CD4-positive, CD25-positive, alpha-beta regulatory T cell (primary cell): Measurements from ENCODE around the gene CBFA2T2. TPM values are rescaled to one million over a fixed set of nuclear protein-coding genes. Genes with fewer than 3 reads are reported as not detected.
"Not testable (repeated sequence)": the region's sequence is repeated elsewhere in the genome, so short reads cannot be mapped to it uniquely, and the experiment has no call there.

Experiments used
- ATAC-seq, 2 donors: fragments of 150-1000 bp; cut with Tn5 transposase; one replicate each; pipeline ENCODE4 v1.10.0; 2021; ENCODE audit warnings: low read depth in 2 of 2, moderate number of reproducible peaks in 2 of 2, moderate library complexity in 1 of 2
- DNase-seq, 3 donors: peaks; one replicate each; pipeline versions ENCODE4 v3.0.0 to v3.0.0-alpha.2; 2012 to 2022; ENCODE audit warnings: mixed read lengths in 1 of 3
- H3K27ac ChIP-seq: one replicate; pipeline ENCODE4 v1.7.0; 2013; ENCODE audit warnings: mild to moderate bottlenecking, low read length; ENCODE audit not compliant: insufficient read depth, poor library complexity, severe bottlenecking
- H3K27me3 ChIP-seq: one replicate; pipeline ENCODE4 v1.7.0; 2013; ENCODE audit warnings: low read length; ENCODE audit not compliant: control insufficient read depth, insufficient read depth
- H3K36me3 ChIP-seq: one replicate; pipeline ENCODE4 v1.7.0; 2013; ENCODE audit warnings: mild to moderate bottlenecking, low read length, moderate library complexity; ENCODE audit not compliant: control insufficient read depth, insufficient read depth
- H3K4me1 ChIP-seq: 2 replicates; pipeline ENCODE4 v1.7.0; 2013; ENCODE audit warnings: mild to moderate bottlenecking, low read length; ENCODE audit not compliant: insufficient read depth, control insufficient read depth, poor library complexity, severe bottlenecking
- H3K4me3 ChIP-seq: one replicate; pipeline ENCODE4 v1.7.0; 2013; ENCODE audit warnings: low read depth, mild to moderate bottlenecking, low read length, moderate library complexity
- H3K9me3 ChIP-seq, 2 experiments: 1 replicate in 1 of 2; 2 replicates in 1 of 2; pipeline ENCODE4 v1.7.0; 2013; ENCODE audit warnings: low read length in 2 of 2, mild to moderate bottlenecking in 1 of 2, moderate library complexity in 1 of 2; ENCODE audit not compliant: control insufficient read depth in 2 of 2
- H3K27ac Mint-ChIP-seq, 3 donors: one replicate each; pipeline ENCODE4 v1.8.0; 2020 to 2022; ENCODE audit warnings: mild to moderate bottlenecking in 3 of 3, mixed read lengths in 3 of 3, moderate library complexity in 2 of 3
- H3K27me3 Mint-ChIP-seq: one replicate; pipeline ENCODE4 v1.8.0; 2022; ENCODE audit warnings: mild to moderate bottlenecking, mixed read lengths
- H3K36me3 Mint-ChIP-seq: one replicate; pipeline ENCODE4 v1.8.0; 2020; ENCODE audit warnings: mixed read lengths
- H3K4me1 Mint-ChIP-seq, 4 donors: one replicate each; pipeline ENCODE4 v1.8.0; 2020 to 2022; ENCODE audit warnings: mixed read lengths in 4 of 4, mild to moderate bottlenecking in 1 of 4
- H3K4me3 Mint-ChIP-seq, 4 donors: one replicate each; pipeline ENCODE4 v1.8.0; 2020 to 2022; ENCODE audit warnings: mild to moderate bottlenecking in 4 of 4, mixed read lengths in 4 of 4, moderate library complexity in 3 of 4
- H3K9me3 Mint-ChIP-seq, 7 donors: one replicate each; pipeline ENCODE4 v1.8.0; 2020 to 2022; ENCODE audit warnings: mixed read lengths in 7 of 7, mild to moderate bottlenecking in 3 of 7, moderate library complexity in 2 of 7
- polyA plus RNA-seq, 4 donors: library from polyadenylated mRNA; unstranded; fragments of 300-500 nt; fragmentation: Illumina TruSeq; gene quantifications; one replicate each; pipeline ENCODE4 v1.2.3, GENCODE V29; 2021
- total RNA-seq: library from RNA; stranded (reverse); gene quantifications from one replicate; pipeline ENCODE4 v1.2.3, GENCODE V29; 2022

The CBFA2T2 gene
- total and polyA plus RNA-seq, 5 donors from 2014 or later, result 11.8 to 31.0 (median 14.0) TPM

DNA sequence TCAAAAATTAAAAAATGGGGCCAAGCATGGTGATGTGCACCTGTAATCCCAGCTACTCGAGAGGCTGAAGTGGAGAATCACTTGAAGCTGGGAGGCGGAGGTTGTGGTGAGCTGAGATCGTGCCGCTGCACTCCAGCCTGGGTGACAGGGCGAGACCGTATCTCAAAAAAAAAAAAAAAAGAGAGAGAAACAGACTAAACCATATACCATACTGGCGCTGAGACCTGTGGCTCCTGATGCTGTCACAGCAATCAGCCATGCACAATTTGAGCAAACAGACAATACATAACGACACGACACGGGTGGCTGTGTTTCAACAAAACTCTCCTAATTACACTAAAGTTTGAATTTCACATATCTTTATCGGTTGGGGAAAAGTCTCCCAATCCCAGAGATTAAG is 14.9 kb upstream of the CBFA2T2 start:
- no peaks in the 10 kb centered on the region for H3K27me3 Mint-ChIP-seq
- peaks cover 0 to 2% (median 0%) of the 10 kb centered on the region in 4 donors for H3K4me1 Mint-ChIP-seq
- H3K27ac Mint-ChIP-seq, result no peak overlapping the region
- no peak overlapping the region for H3K4me3 ChIP-seq
- no peak for DNase-seq
- H3K4me1 ChIP-seq, result no peaks in the 10 kb centered on the region
- no peaks in the 10 kb centered on the region for H3K36me3 ChIP-seq
- H3K4me3 Mint-ChIP-seq, result no peak overlapping the region
- no peaks in the 10 kb centered on the region for H3K27me3 ChIP-seq
- no peaks in the 10 kb centered on the region for H3K9me3 ChIP-seq
- no peak for ATAC-seq
- no peaks in the 10 kb centered on the region for H3K36me3 Mint-ChIP-seq
- H3K9me3 Mint-ChIP-seq, result peaks cover 0 to 1% (median 0%) of the 10 kb centered on the region in 7 donors
- H3K27ac ChIP-seq, result no peak overlapping the region

DNA sequence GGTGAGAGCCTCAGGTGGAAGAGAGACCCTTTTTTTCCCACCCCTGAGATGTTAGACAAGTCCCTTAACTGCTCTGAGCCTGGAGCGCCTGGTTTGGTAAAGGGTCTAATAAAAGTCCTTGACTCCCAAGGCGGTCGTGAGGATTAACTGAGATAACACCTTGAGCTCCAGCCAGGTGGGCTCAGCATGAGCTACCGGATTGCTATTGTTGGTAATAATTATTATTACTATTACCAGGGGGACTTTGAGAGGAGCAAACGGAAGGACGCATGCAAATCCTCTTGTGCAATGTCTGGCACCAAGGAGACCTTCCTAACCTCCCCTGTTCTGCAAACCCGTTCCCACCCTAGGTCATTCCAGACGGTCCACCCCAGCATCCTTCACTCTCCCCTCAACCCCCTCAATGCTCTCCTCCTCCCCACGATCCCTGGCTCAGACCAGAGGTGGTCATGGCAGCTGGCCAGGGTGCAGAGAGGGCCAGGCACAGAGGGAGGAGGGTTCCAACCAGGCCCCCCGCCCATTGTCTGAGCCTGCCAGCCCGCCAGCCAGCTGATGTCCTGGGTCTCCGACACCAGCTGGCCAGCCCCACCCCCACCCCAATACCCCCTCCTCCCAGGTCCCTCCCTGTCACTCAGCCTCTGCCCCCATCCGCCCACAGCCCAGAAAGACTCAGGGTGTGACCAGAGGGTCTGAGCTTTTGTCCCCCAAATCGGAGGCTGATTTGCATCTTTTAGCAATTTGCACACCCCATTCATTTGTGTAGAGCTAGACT is 14.3 kb upstream of the CBFA2T2 start:
- Histone ChIP-seq H3K4me1 (no peaks in the 10 kb centered on the region), H3K27me3 (no peaks in the 10 kb centered on the region), H3K9me3 (no peaks in the 10 kb centered on the region), H3K4me3 (no peak overlapping the region), H3K36me3 (no peaks in the 10 kb centered on the region), H3K27ac (no peak overlapping the region)
- Mint-ChIP-seq H3K4me3 (no peak overlapping the region), H3K36me3 (no peaks in the 10 kb centered on the region), H3K4me1 (peaks cover 0 to 2% (median 0%) of the 10 kb centered on the region in 4 donors), H3K27ac (no peak overlapping the region), H3K9me3 (peaks cover 0 to 1% (median 0%) of the 10 kb centered on the region in 7 donors), H3K27me3 (no peaks in the 10 kb centered on the region)
- ATAC-seq (no peak), DNase-seq (no peak)

DNA sequence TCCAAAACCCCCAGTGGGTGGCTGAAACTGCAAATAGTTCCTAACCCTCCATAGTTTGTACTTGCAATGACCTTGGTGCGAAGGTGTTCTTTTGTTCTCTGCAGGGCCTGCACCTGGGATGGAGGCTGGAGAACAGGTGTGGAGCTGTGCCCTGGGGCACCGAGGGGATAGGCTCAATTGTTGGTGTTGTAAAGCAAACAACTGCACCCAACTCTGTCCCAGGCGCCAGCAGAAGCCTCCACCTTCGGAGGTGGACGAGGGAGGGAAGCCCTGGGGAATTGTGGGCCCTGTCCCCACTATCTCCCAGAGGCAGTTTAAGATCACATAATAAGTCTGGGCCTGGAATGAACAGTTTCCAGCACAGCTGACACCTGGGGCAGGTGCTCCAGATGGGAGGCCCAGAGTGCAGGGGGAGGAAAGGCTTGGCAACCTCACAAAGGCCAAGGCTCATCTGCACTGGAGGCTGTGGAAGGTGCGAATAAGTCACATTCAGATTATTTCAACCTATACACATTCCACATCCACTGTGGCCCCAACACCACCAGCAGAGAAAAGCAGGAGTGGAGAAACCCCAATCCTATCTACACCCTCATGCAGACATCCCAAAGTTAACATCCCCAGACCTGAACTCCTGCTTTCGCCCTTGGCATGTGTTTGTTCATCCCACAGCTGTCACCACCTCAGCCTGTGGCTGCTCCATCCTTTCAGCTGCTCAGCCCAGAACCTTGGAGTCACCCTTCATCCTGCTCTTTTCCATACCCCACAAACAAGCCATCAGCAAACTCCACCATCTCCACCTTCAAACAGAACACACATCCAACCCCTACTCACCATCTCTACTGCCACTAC is 12.3 kb upstream of the CBFA2T2 start:
- Histone ChIP-seq H3K4me1 (no peaks in the 10 kb centered on the region), H3K27ac (no peak overlapping the region), H3K4me3 (no peak overlapping the region), H3K9me3 (no peaks in the 10 kb centered on the region), H3K36me3 (no peaks in the 10 kb centered on the region), H3K27me3 (no peaks in the 10 kb centered on the region)
- no peaks in the 10 kb centered on the region for H3K36me3 Mint-ChIP-seq
- ATAC-seq, result no peak
- no peaks in the 10 kb centered on the region for H3K27me3 Mint-ChIP-seq
- peaks cover 0 to 1% (median 0%) of the 10 kb centered on the region in 7 donors for H3K9me3 Mint-ChIP-seq
- no peak overlapping the region for H3K4me3 Mint-ChIP-seq
- H3K27ac Mint-ChIP-seq, result peak overlapping the region in 2 of 3 donors; percentile 15 to 49
- H3K4me1 Mint-ChIP-seq, result peaks cover 0 to 2% (median 0%) of the 10 kb centered on the region in 4 donors
- no peak for DNase-seq

GRCh38 chr20:33480048-33480447 is 9.8 kb upstream of the CBFA2T2 start:
- no peak for DNase-seq
- H3K9me3 Mint-ChIP-seq, result peaks cover 0 to 1% (median 0%) of the 10 kb centered on the region in 7 donors
- H3K4me1 ChIP-seq, result no peaks in the 10 kb centered on the region
- no peaks in the 10 kb centered on the region for H3K36me3 Mint-ChIP-seq
- no peaks in the 10 kb centered on the region for H3K27me3 ChIP-seq
- H3K27me3 Mint-ChIP-seq, result no peaks in the 10 kb centered on the region
- H3K27ac ChIP-seq, result no peak overlapping the region
- H3K9me3 ChIP-seq, result no peaks in the 10 kb centered on the region
- no peak overlapping the region for H3K4me3 Mint-ChIP-seq
- peaks cover 0 to 2% (median 0%) of the 10 kb centered on the region in 4 donors for H3K4me1 Mint-ChIP-seq
- H3K4me3 ChIP-seq, result no peak overlapping the region
- no peak overlapping the region for H3K27ac Mint-ChIP-seq
- no peak for ATAC-seq
- no peaks in the 10 kb centered on the region for H3K36me3 ChIP-seq

- no peak for ATAC-seq
- Mint-ChIP-seq H3K27me3 (no peaks in the 10 kb centered on the region), H3K9me3 (peaks cover 0 to 1% (median 0%) of the 10 kb centered on the region in 7 donors)
Measured at GRCh38 chr20:33481431-33481941, 8.4 kb upstream of the CBFA2T2 start.

DNA sequence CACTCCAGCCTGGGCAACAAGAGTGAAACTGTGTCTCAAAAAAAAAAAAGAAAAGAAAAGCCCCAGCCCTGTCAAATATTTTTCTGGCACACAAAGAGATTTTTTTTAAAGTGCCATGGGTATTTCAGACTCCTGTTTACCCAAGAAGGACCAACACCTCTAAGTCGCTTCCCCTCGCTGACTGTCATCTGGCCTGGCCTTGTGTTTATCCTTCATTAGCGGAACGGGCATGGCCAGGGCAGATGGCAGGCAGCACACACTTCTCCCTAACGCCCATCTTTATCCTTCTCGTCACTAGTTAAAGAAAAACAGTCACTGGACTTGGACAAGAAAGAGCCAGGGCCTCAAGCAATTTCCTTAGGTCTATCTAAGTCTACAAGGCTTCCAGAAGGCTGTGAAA is 7.3 kb upstream of the CBFA2T2 start:
- Histone ChIP-seq H3K4me1 (no peaks in the 10 kb centered on the region), H3K27me3 (no peaks in the 10 kb centered on the region), H3K27ac (no peak overlapping the region), H3K9me3 (no peaks in the 10 kb centered on the region), H3K36me3 (no peaks in the 10 kb centered on the region), H3K4me3 (no peak overlapping the region)
- peaks cover 0 to 1% (median 0%) of the 10 kb centered on the region in 7 donors for H3K9me3 Mint-ChIP-seq
- no peak overlapping the region for H3K4me3 Mint-ChIP-seq
- ATAC-seq (no peak), DNase-seq (no peak)
- H3K27me3 Mint-ChIP-seq, result no peaks in the 10 kb centered on the region
- H3K4me1 Mint-ChIP-seq, result peaks cover 0 to 2% (median 0%) of the 10 kb centered on the region in 4 donors
- peak overlapping the region in 2 of 3 donors; percentile 1 to 29 for H3K27ac Mint-ChIP-seq
- H3K36me3 Mint-ChIP-seq, result no peaks in the 10 kb centered on the region

More at GRCh38 chr20:33481431-33481941, 8.4 kb upstream of the CBFA2T2 start:
- no peak for DNase-seq
- no peaks in the 10 kb centered on the region for H3K36me3 Mint-ChIP-seq
- Histone ChIP-seq H3K4me3 (no peak overlapping the region), H3K27ac (no peak overlapping the region), H3K4me1 (no peaks in the 10 kb centered on the region), H3K36me3 (no peaks in the 10 kb centered on the region), H3K27me3 (no peaks in the 10 kb centered on the region), H3K9me3 (no peaks in the 10 kb centered on the region)
- H3K27ac Mint-ChIP-seq, result no peak overlapping the region
- no peak overlapping the region for H3K4me3 Mint-ChIP-seq
- peaks cover 0 to 2% (median 0%) of the 10 kb centered on the region in 4 donors for H3K4me1 Mint-ChIP-seq

GRCh38 chr20:33483186-33483585 is 6.7 kb upstream of the CBFA2T2 start:
- peak overlapping the region in 1 of 3 donors; percentile 1 for H3K27ac Mint-ChIP-seq
- not testable (repeated sequence) for H3K27ac ChIP-seq, H3K4me3 ChIP-seq, H3K27me3 Mint-ChIP-seq, H3K4me1 Mint-ChIP-seq, H3K36me3 Mint-ChIP-seq, ATAC-seq, H3K27me3 ChIP-seq, H3K9me3 Mint-ChIP-seq, H3K4me3 Mint-ChIP-seq, H3K4me1 ChIP-seq, DNase-seq, H3K36me3 ChIP-seq, H3K9me3 ChIP-seq
